Suppressor macrophage treated with lipopolysaccharide for 1 hour (primary cell): ENCODE data around the gene ARL13B.
"Not testable (repeated sequence)": the region's sequence is repeated elsewhere in the genome, so short reads cannot be mapped to it uniquely, and the experiment has no call there.

Experiments used
- DNase-seq, 3 donors: peaks; one replicate each; pipeline ENCODE4 v3.0.0-alpha.2; 2020 to 2022

The ARL13B gene

GRCh38 chr3:94063496-94064119 lies 83.7 kb downstream of the ARL13B start:
- DNase-seq, result peak in 1 of 3 donors; percentile 9

- peak; percentile 39 to 69 (median 63) for DNase-seq
These were observed 84.4 kb downstream of the ARL13B start for GRCh38 chr3:94064243-94064860.

GRCh38 chr3:94065122-94065521 lies 85.2 kb downstream of the ARL13B start:
- peak in 1 of 3 donors; percentile 6 for DNase-seq

- peak in 2 of 3 donors; percentile 12 to 36 for DNase-seq
These were observed 86.0 kb downstream of the ARL13B start for GRCh38 chr3:94065819-94066480.

- DNase-seq, result no peak
These were observed 86.8 kb downstream of the ARL13B start for GRCh38 chr3:94066506-94067500.

- peak in 2 of 3 donors; percentile 64 to 75 for DNase-seq
These were observed 89.3 kb downstream of the ARL13B start for GRCh38 chr3:94069194-94069813.

GRCh38 chr3:94070341-94070911 lies 90.5 kb downstream of the ARL13B start:
- no peak for DNase-seq

- no peak for DNase-seq
These were observed 91.8 kb downstream of the ARL13B start for GRCh38 chr3:94071713-94072284.

- DNase-seq, result no peak
These were observed 96.1 kb downstream of the ARL13B start for GRCh38 chr3:94076055-94076454.

- not testable (repeated sequence) for DNase-seq
These were observed 100.6 kb downstream of the ARL13B start for GRCh38 chr3:94080552-94080951.

- no peak for DNase-seq
These were observed 101.9 kb downstream of the ARL13B start for GRCh38 chr3:94081884-94082283.

- DNase-seq, result no peak
These were observed 102.5 kb downstream of the ARL13B start for GRCh38 chr3:94082391-94082937.

GRCh38 chr3:94083261-94083660 lies 103.3 kb downstream of the ARL13B start:
- DNase-seq, result no peak

- no peak for DNase-seq
These were observed 109.2 kb downstream of the ARL13B start for GRCh38 chr3:94089126-94089525.

GRCh38 chr3:94092086-94092485 lies 112.1 kb downstream of the ARL13B start:
- DNase-seq, result peak; percentile 44 to 55 (median 48)

- DNase-seq, result no peak
These were observed 113.2 kb downstream of the ARL13B start for GRCh38 chr3:94093151-94093550.

- peak; percentile 53 to 68 (median 66) for DNase-seq
These were observed 115.2 kb downstream of the ARL13B start for GRCh38 chr3:94095111-94095510.

- DNase-seq, result peak; percentile 83 to 93 (median 91)
These were observed 118.5 kb downstream of the ARL13B start for GRCh38 chr3:94098452-94098851.

GRCh38 chr3:94099311-94099710 lies 119.4 kb downstream of the ARL13B start:
- no peak for DNase-seq

- DNase-seq, result peak; percentile 6 to 42 (median 41)
These were observed 121.9 kb downstream of the ARL13B start for GRCh38 chr3:94101860-94102259.
